Ascending aorta (tissue), 2 donors: Measurements from ENCODE around the gene RNU2-63P. TPM values are rescaled to one million over a fixed set of nuclear protein-coding genes. Genes with fewer than 3 reads are reported as not detected.
"Not testable (repeated sequence)": the region's sequence is repeated elsewhere in the genome, so short reads cannot be mapped to it uniquely, and the experiment has no call there.

Source experiments
- DNase-seq, 2 donors: peaks; one replicate each; pipeline ENCODE4 v3.0.0-alpha.2; 2019; ENCODE audit warnings: low spot score in 2 of 2
- H3K27ac ChIP-seq, 2 donors: fragments of 200-600 bp; sonication (generic); one replicate each; pipeline ENCODE4 v1.5.1; 2016 to 2017; ENCODE audit warnings: mild to moderate bottlenecking in 1 of 2
- H3K27me3 ChIP-seq: fragments of 200-600 bp; sonication (generic); one replicate; pipeline ENCODE4 v1.5.1; 2017
- H3K36me3 ChIP-seq, 2 donors: fragments of 200-600 bp; sonication (generic); one replicate each; pipeline ENCODE4 v1.5.1; 2016
- H3K4me1 ChIP-seq, 2 donors: fragments of 200-600 bp; sonication (generic); one replicate each; pipeline ENCODE4 v1.5.1; 2016 to 2017; ENCODE audit warnings: mild to moderate bottlenecking in 1 of 2
- H3K4me3 ChIP-seq, 2 donors: fragments of 200-600 bp; sonication (generic); one replicate each; pipeline ENCODE4 v1.5.1; 2016 to 2017; ENCODE audit warnings: mild to moderate bottlenecking in 1 of 2
- H3K9me3 ChIP-seq, 2 donors: fragments of 200-600 bp; sonication (generic); one replicate each; pipeline ENCODE4 v1.5.1; 2016
- CTCF ChIP-seq, 3 experiments: fragments of 200-600 bp in 2 of 3; fragments of 450-650 bp in 1 of 3; sonication (generic) in 2 of 3; IDR thresholded peaks; one replicate each; pipeline ENCODE4 v1.5.1; 2016 to 2019; ENCODE audit warnings: antibody characterized with exemption in 3 of 3, mild to moderate bottlenecking in 1 of 3, moderate library complexity in 1 of 3
- intact Hi-C: fragments of 100-400 bp; cut with DNase I; formaldehyde crosslinking; loops from one replicate; pipeline ENCODE4 v1.15.1; 2023
- total RNA-seq: library from RNA; depleted of rRNA; stranded (reverse); fragments of >200 nt; gene quantifications from one replicate; pipeline ENCODE4 v1.1.0, GENCODE V29; 2016

RNU2-63P gene
- total RNA-seq, 1 donor from 2014 or later = not detected

DNA sequence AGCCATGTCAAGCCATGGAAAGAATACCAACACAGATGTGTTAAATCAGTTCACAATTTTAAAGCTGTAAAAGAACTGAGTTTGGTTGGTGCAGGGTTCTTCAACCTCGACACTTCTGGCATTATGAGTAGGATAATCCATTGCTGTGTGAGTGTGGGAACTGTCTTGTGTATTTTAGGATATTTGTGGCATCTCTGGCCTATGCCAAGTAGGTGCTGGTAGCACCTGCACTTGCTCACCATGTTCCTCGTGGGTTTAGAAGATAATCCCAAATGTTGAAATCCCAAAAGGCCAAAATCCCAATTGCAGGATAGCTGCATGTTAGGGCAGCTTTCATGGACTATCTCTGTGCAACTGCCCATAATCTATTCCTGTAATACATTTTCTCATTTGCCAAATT lies 35.4 kb upstream of the RNU2-63P start:
- H3K27me3 ChIP-seq = no peaks in the 10 kb centered on the region

GRCh38 chr2:88049622-88050021 lies 33.3 kb upstream of the RNU2-63P start:
- Histone ChIP-seq H3K36me3 (no peaks in the 10 kb centered on the region), H3K27ac (no peak overlapping the region), H3K4me3 (no peak overlapping the region), H3K27me3 (no peaks in the 10 kb centered on the region), H3K4me1 (peaks cover 0 to 18% of the 10 kb centered on the region in 2 donors), H3K9me3 (no peaks in the 10 kb centered on the region)
- DNase-seq = no peak
- intact Hi-C loops = no loop called here
- no peak for TF ChIP-seq CTCF (IDR thresholded peaks at IDR 0.05)

More for the DNA sequence above, 35.4 kb upstream of the RNU2-63P start:
- no peak for TF ChIP-seq CTCF (IDR thresholded peaks at IDR 0.05)
- H3K4me1 ChIP-seq = peaks cover 0 to 15% of the 10 kb centered on the region in 2 donors
- H3K27ac ChIP-seq = no peak overlapping the region
- no peak for DNase-seq
- H3K9me3 ChIP-seq = no peaks in the 10 kb centered on the region
- no peaks in the 10 kb centered on the region for H3K36me3 ChIP-seq
- no peak overlapping the region for H3K4me3 ChIP-seq
- intact Hi-C loops = no loop called here

GRCh38 chr2:88048541-88048940 lies 32.2 kb upstream of the RNU2-63P start:
- H3K27ac ChIP-seq = no peak overlapping the region
- DNase-seq = no peak
- intact Hi-C loops = no loop called here
- H3K4me3 ChIP-seq = no peak overlapping the region
- peaks cover 0 to 9% of the 10 kb centered on the region in 2 donors for H3K4me1 ChIP-seq
- no peaks in the 10 kb centered on the region for H3K9me3 ChIP-seq
- H3K27me3 ChIP-seq = no peaks in the 10 kb centered on the region
- H3K36me3 ChIP-seq = peaks cover 0 to 3% of the 10 kb centered on the region in 2 donors
- TF ChIP-seq CTCF (IDR thresholded peaks at IDR 0.05) = no peak

DNA sequence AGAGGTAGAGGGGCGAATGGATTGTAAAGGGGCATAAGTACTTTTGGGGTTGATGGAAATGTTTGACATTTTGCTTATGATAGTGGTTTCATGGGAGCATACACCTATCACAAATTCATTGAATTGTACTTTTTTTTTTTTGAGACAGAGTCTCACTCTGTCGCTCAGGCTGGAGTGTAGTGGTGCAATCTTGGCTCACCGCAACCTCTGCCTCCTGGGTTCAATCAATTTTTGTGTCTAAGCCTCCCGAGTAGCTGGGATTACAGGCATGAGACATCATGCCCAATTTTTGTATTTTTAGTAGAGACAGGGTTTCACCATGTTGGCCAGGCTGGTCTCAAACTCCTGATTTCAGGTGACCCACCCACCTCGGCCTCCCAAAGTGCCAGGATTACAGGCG lies 29.2 kb upstream of the RNU2-63P start:
- intact Hi-C loops, H3K27me3 ChIP-seq, H3K9me3 ChIP-seq, DNase-seq, H3K4me1 ChIP-seq, H3K4me3 ChIP-seq, H3K27ac ChIP-seq, H3K36me3 ChIP-seq: not testable (repeated sequence)

- intact Hi-C loops = no loop called here
- H3K36me3 ChIP-seq = peaks cover 0 to 6% of the 10 kb centered on the region in 2 donors
Observed at GRCh38 chr2:88042476-88042875, 26.1 kb upstream of the RNU2-63P start.

More at GRCh38 chr2:88042476-88042875, 26.1 kb upstream of the RNU2-63P start:
- no peak for TF ChIP-seq CTCF (IDR thresholded peaks at IDR 0.05)
- Histone ChIP-seq H3K4me3 (no peak overlapping the region), H3K27ac (no peak overlapping the region), H3K9me3 (no peaks in the 10 kb centered on the region), H3K27me3 (no peaks in the 10 kb centered on the region), H3K4me1 (peaks cover 0 to 7% of the 10 kb centered on the region in 2 donors)
- no peak for DNase-seq
